Measurements from ENCODE around the gene ACAD9.
"Not testable (repeated sequence)": the region's sequence is repeated elsewhere in the genome, so short reads cannot be mapped to it uniquely, and the experiment has no call there.

ACAD9 gene

DNA sequence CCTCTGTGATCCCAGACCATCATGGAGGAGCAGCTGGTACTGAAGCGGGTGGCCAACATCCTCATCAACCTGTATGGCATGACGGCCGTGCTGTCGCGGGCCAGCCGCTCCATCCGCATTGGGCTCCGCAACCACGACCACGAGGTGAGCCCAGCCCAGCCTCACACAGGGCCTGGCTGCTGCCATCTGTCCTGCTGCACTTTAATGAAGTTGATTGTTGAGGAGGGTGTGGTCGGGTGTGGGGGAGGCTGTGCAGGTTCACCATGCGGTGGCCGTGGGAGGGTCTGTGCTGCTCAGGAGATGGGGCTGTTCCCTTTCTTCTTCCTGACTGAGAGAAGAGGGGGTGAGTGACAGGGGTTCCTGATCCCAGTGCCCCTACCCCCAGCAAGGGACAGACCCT, 30.6 kb downstream of the ACAD9 start:
- TF ChIP-seq, protein P1, sequence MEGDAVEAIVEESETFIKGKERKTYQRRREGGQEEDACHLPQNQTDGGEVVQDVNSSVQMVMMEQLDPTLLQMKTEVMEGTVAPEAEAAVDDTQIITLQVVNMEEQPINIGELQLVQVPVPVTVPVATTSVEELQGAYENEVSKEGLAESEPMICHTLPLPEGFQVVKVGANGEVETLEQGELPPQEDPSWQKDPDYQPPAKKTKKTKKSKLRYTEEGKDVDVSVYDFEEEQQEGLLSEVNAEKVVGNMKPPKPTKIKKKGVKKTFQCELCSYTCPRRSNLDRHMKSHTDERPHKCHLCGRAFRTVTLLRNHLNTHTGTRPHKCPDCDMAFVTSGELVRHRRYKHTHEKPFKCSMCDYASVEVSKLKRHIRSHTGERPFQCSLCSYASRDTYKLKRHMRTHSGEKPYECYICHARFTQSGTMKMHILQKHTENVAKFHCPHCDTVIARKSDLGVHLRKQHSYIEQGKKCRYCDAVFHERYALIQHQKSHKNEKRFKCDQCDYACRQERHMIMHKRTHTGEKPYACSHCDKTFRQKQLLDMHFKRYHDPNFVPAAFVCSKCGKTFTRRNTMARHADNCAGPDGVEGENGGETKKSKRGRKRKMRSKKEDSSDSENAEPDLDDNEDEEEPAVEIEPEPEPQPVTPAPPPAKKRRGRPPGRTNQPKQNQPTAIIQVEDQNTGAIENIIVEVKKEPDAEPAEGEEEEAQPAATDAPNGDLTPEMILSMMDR (IDR thresholded peaks at IDR 0.05; ENCODE audit: low read depth, low read length, missing control alignments) = no peak
- no peak for DNase-seq (ENCODE audit: low read depth)
- no peak overlapping the region for H3K4me3 ChIP-seq (ENCODE audit: low read depth, low read length)

GRCh38 chr3:128911911-128912310, 32.5 kb downstream of the ACAD9 start:
- H3K4me3 ChIP-seq (ENCODE audit: low read depth, low read length) = no peak overlapping the region
- TF ChIP-seq, protein P1 (IDR thresholded peaks at IDR 0.05; ENCODE audit: low read depth, low read length, missing control alignments) = no peak
- no peak for DNase-seq (ENCODE audit: low read depth)

GRCh38 chr3:128914966-128915645, 35.7 kb downstream of the ACAD9 start:
- TF ChIP-seq, protein P1 (IDR thresholded peaks at IDR 0.05; ENCODE audit: low read depth, low read length, missing control alignments) = no peak
- DNase-seq (ENCODE audit: low read depth) = no peak
- no peak overlapping the region for H3K4me3 ChIP-seq (ENCODE audit: low read depth, low read length)

- TF ChIP-seq, protein P1 (IDR thresholded peaks at IDR 0.05; ENCODE audit: low read depth, low read length, missing control alignments) = no peak
- DNase-seq (ENCODE audit: low read depth) = no peak
- H3K4me3 ChIP-seq (ENCODE audit: low read depth, low read length) = no peak overlapping the region
Measured at GRCh38 chr3:128917291-128917690, 37.9 kb downstream of the ACAD9 start.

- no peak overlapping the region for H3K4me3 ChIP-seq (ENCODE audit: low read depth, low read length)
- no peak for DNase-seq (ENCODE audit: low read depth)
- TF ChIP-seq, protein P1 (IDR thresholded peaks at IDR 0.05; ENCODE audit: low read depth, low read length, missing control alignments) = no peak
Measured at GRCh38 chr3:128919988-128920387, 40.6 kb downstream of the ACAD9 start.

- no peak for DNase-seq (ENCODE audit: low read depth)
- H3K4me3 ChIP-seq (ENCODE audit: low read depth, low read length) = no peak overlapping the region
- TF ChIP-seq, protein P1 (IDR thresholded peaks at IDR 0.05; ENCODE audit: low read depth, low read length, missing control alignments) = no peak
Measured at GRCh38 chr3:128922804-128923459, 43.5 kb downstream of the ACAD9 start.

DNA sequence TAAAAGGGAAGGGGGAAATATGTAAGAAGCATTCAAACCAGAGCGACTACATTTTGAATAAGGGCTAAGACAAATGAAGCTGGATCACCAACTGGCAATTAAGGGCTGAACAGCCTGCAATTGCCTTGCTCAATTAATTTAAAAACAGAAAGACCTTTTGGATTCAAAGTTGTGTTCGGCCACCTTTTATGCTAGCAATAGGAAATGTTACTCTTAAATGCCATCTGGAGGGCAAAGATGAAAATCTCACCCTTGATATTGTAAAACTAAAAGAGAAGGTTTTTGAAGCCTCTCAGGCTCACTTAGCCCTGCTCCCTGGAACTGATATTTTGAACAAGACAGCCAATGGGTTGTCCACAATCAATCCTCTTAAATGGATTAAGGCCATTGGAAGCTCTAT, 44.2 kb downstream of the ACAD9 start:
- TF ChIP-seq, protein P1 (IDR thresholded peaks at IDR 0.05; ENCODE audit: low read depth, low read length, missing control alignments) = no peak
- H3K4me3 ChIP-seq (ENCODE audit: low read depth, low read length) = no peak overlapping the region
- no peak for DNase-seq (ENCODE audit: low read depth)

- not testable (repeated sequence) for DNase-seq (ENCODE audit: low read depth); H3K4me3 ChIP-seq (ENCODE audit: low read depth, low read length)
Measured at GRCh38 chr3:128923986-128924385, 44.6 kb downstream of the ACAD9 start.

Measured in GM12864 (cell line).